Measurements from ENCODE around the gene HMG20A. TPM values are rescaled to one million over a fixed set of nuclear protein-coding genes. Genes with fewer than 3 reads are reported as not detected.

Gene HMG20A
- total RNA-seq, 6 experiments from 2014 or later = 14.6 to 21.1 (median 19.5) TPM

GRCh38 chr15:77414789-77415442, 5.8 kb upstream of the HMG20A start:
- H3K4me3 ChIP-seq = no peak overlapping the region
- no peak for DNase-seq
- no peaks in the 10 kb centered on the region for H3K36me3 ChIP-seq
- no peaks in the 10 kb centered on the region for H3K27me3 ChIP-seq
- TF ChIP-seq, protein P1, sequence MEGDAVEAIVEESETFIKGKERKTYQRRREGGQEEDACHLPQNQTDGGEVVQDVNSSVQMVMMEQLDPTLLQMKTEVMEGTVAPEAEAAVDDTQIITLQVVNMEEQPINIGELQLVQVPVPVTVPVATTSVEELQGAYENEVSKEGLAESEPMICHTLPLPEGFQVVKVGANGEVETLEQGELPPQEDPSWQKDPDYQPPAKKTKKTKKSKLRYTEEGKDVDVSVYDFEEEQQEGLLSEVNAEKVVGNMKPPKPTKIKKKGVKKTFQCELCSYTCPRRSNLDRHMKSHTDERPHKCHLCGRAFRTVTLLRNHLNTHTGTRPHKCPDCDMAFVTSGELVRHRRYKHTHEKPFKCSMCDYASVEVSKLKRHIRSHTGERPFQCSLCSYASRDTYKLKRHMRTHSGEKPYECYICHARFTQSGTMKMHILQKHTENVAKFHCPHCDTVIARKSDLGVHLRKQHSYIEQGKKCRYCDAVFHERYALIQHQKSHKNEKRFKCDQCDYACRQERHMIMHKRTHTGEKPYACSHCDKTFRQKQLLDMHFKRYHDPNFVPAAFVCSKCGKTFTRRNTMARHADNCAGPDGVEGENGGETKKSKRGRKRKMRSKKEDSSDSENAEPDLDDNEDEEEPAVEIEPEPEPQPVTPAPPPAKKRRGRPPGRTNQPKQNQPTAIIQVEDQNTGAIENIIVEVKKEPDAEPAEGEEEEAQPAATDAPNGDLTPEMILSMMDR (IDR thresholded peaks at IDR 0.05) = no peak
- no peak for TF ChIP-seq POLR2A (IDR thresholded peaks at IDR 0.05)
- whole genome bisulfite sequencing (ENCODE audit: insufficient coverage, low coverage, low lambda C conversion rate, missing lambda C conversion rate) = 94% methylated on average over 2 of the region's 2 CpGs
- no peak overlapping the region for H3K27ac ChIP-seq
- ATAC-seq = no peak
- H3K9me3 ChIP-seq = no peaks in the 10 kb centered on the region
- intact Hi-C loops (cut with DNase I) = no loop called here
- H3K4me1 ChIP-seq = peaks cover 0 to 4% (median 1%) of the 10 kb centered on the region in 4 donors

DNA sequence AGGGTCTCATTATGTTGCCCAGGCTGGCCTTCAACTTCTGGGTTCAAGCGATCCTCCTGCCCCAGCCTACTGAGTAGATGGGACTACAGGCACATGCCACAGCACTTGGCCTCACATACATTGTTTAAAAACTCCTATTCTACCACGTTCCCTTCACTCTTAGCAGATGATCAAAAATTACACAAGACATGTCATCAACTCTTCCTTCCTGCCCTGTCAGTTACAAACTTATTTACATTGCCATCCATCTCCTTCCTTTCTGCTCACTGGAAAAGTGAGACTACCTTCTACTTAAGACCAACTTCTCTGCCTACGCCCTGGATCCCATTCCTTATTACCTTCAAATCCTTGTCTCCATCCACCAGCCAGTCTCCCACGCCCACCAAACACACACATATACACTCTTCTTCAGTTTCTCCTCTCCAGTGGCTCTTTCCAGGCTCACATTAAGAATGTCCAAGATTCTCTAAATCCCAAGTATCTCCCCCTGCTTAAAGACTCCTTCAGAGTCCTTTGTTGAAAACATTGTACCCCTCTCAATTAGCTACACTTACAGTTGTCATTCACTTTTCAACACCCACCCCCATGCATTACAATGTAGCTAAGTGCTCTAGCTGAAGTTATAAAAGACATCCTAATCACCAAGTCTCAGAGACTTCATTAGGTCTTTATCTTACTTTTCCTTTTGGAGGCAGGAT, 5.1 kb upstream of the HMG20A start:
- H3K4me1 ChIP-seq = peaks cover 0 to 4% (median 1%) of the 10 kb centered on the region in 4 donors
- H3K9me3 ChIP-seq = no peaks in the 10 kb centered on the region
- DNase-seq (no peak), ATAC-seq (no peak)
- H3K36me3 ChIP-seq = no peaks in the 10 kb centered on the region
- 79% methylated on average over 4 of the region's 4 CpGs for WGBS (ENCODE audit: insufficient coverage, low coverage, low lambda C conversion rate, missing lambda C conversion rate)
- H3K27ac ChIP-seq = no peak overlapping the region
- no peaks in the 10 kb centered on the region for H3K27me3 ChIP-seq
- no peak overlapping the region for H3K4me3 ChIP-seq
- no peak for TF ChIP-seq POLR2A (IDR thresholded peaks at IDR 0.05)
- intact Hi-C loops (cut with DNase I) = no loop called here

GRCh38 chr15:77416148-77416455, 4.6 kb upstream of the HMG20A start:
- TF ChIP-seq, protein P1 (IDR thresholded peaks at IDR 0.05) = no peak
- TF ChIP-seq POLR2A (IDR thresholded peaks at IDR 0.05) = no peak
- intact Hi-C loops (cut with DNase I) = no loop called here
- H3K27ac ChIP-seq = no peak overlapping the region
- H3K9me3 ChIP-seq = no peaks in the 10 kb centered on the region
- H3K4me1 ChIP-seq = peaks cover 0 to 4% (median 1%) of the 10 kb centered on the region in 4 donors
- H3K4me3 ChIP-seq = no peak overlapping the region
- no peaks in the 10 kb centered on the region for H3K36me3 ChIP-seq
- ATAC-seq = no peak
- WGBS (ENCODE audit: insufficient coverage, low coverage, low lambda C conversion rate, missing lambda C conversion rate) = 13% methylated on average over 2 of the region's 2 CpGs
- DNase-seq = no peak
- no peaks in the 10 kb centered on the region for H3K27me3 ChIP-seq

GRCh38 chr15:77416954-77417353, 3.7 kb upstream of the HMG20A start:
- no peak for TF ChIP-seq POLR2A (IDR thresholded peaks at IDR 0.05)
- TF ChIP-seq, protein P1 (IDR thresholded peaks at IDR 0.05) = no peak

GRCh38 chr15:77417602-77418001, 3.1 kb upstream of the HMG20A start:
- no peak overlapping the region for H3K4me3 ChIP-seq

More at GRCh38 chr15:77416954-77417353, 3.7 kb upstream of the HMG20A start:
- H3K27ac ChIP-seq = no peak overlapping the region
- intact Hi-C loops (cut with DNase I) = no loop called here
- 100% methylated on average over 1 of the region's 1 CpG for WGBS (ENCODE audit: insufficient coverage, low coverage, low lambda C conversion rate, missing lambda C conversion rate)
- peaks cover 0 to 6% (median 3%) of the 10 kb centered on the region in 4 donors for H3K4me1 ChIP-seq
- no peak overlapping the region for H3K4me3 ChIP-seq
- no peaks in the 10 kb centered on the region for H3K36me3 ChIP-seq
- no peaks in the 10 kb centered on the region for H3K9me3 ChIP-seq
- DNase-seq = no peak
- no peaks in the 10 kb centered on the region for H3K27me3 ChIP-seq
- no peak for ATAC-seq

More at GRCh38 chr15:77417602-77418001, 3.1 kb upstream of the HMG20A start:
- Histone ChIP-seq H3K27ac (no peak overlapping the region), H3K4me1 (peaks cover 0 to 13% (median 3%) of the 10 kb centered on the region in 4 donors), H3K27me3 (no peaks in the 10 kb centered on the region), H3K36me3 (no peaks in the 10 kb centered on the region), H3K9me3 (no peaks in the 10 kb centered on the region)
- WGBS (ENCODE audit: insufficient coverage, low coverage, low lambda C conversion rate, missing lambda C conversion rate) = 66% methylated on average over 3 of the region's 3 CpGs
- DNase-seq (no peak), ATAC-seq (no peak)
- intact Hi-C loops (cut with DNase I) = no loop called here
- TF ChIP-seq POLR2A (IDR thresholded peaks at IDR 0.05) = no peak
- TF ChIP-seq, protein P1 (IDR thresholded peaks at IDR 0.05) = no peak
